ENCODE results near the gene OTOF. TPM values are rescaled to one million over a fixed set of nuclear protein-coding genes. Genes with fewer than 3 reads are reported as not detected.

The OTOF gene
- polyA plus RNA-seq, 3 donors: 0.51 TPM; not detected in 2

DNA sequence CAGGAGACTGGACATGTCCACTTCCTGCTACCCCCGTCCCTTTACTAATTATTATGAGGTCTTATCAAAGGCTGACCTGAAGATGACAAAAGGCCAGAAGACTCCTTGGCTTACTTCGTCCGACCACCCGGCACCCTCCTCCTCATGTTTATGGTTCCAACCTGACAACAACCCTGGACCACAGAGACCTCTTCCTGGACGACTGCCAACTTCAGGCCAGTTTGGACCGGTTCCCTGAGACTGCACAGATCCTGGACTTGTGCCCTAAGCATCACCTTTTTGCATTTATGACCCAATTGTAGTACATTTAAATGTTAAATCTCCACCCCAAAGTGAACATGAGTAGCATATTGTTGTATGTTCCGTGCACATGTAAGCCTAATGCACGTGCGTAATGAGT lies 70.4 kb downstream of the OTOF start:
- Mint-ChIP-seq H3K9me3 (no peaks in the 10 kb centered on the region), H3K36me3 (no peaks in the 10 kb centered on the region), H3K4me3 (no peak overlapping the region), H3K27me3 (ENCODE audit: low read depth in 3 of 3) (peaks cover 5 to 9% (median 5%) of the 10 kb centered on the region in 3 donors), H3K27ac (no peak overlapping the region), H3K4me1 (peaks cover 17% of the 10 kb centered on the region)
- no peaks in the 10 kb centered on the region for H3K36me3 ChIP-seq (replicated peaks in 1 of 2; ENCODE audit: control insufficient read depth in 1 of 2, insufficient read depth in 2 of 2, low read length in 2 of 2)
- no peaks in the 10 kb centered on the region for H3K9me3 ChIP-seq (replicated peaks in 1 of 2; ENCODE audit: control insufficient read depth in 1 of 2, insufficient read depth in 1 of 2, low read length in 2 of 2)
- intact Hi-C loops (cut with micrococcal nuclease): no loop called here
- no peaks in the 10 kb centered on the region for H4K20me1 ChIP-seq (ENCODE audit: insufficient read depth, low read length)
- H3K27ac ChIP-seq (ENCODE audit: low read depth in 1 of 2, low read length in 2 of 2): no peak overlapping the region
- H3K27me3 ChIP-seq (ENCODE audit: control insufficient read depth in 2 of 2, insufficient read depth in 2 of 2, low read length in 2 of 2): no peaks in the 10 kb centered on the region
- no peak overlapping the region for H2AFZ ChIP-seq (ENCODE audit: insufficient read depth, low read depth, low read length, poor library complexity, severe bottlenecking)
- TF ChIP-seq, protein P1, sequence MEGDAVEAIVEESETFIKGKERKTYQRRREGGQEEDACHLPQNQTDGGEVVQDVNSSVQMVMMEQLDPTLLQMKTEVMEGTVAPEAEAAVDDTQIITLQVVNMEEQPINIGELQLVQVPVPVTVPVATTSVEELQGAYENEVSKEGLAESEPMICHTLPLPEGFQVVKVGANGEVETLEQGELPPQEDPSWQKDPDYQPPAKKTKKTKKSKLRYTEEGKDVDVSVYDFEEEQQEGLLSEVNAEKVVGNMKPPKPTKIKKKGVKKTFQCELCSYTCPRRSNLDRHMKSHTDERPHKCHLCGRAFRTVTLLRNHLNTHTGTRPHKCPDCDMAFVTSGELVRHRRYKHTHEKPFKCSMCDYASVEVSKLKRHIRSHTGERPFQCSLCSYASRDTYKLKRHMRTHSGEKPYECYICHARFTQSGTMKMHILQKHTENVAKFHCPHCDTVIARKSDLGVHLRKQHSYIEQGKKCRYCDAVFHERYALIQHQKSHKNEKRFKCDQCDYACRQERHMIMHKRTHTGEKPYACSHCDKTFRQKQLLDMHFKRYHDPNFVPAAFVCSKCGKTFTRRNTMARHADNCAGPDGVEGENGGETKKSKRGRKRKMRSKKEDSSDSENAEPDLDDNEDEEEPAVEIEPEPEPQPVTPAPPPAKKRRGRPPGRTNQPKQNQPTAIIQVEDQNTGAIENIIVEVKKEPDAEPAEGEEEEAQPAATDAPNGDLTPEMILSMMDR (IDR thresholded peaks at IDR 0.05): no peak
- no peaks in the 10 kb centered on the region for H3K79me2 ChIP-seq (ENCODE audit: insufficient read depth, low read length)
- H3K4me1 ChIP-seq (ENCODE audit: control insufficient read depth in 1 of 2, insufficient read depth in 2 of 2, low read length in 2 of 2): peaks cover 9 to 13% of the 10 kb centered on the region in 2 donors
- no peak for DNase-seq
- H3K9ac ChIP-seq (ENCODE audit: insufficient read depth, low read length, poor library complexity, severe bottlenecking): no peak overlapping the region
- no peak overlapping the region for H3K4me2 ChIP-seq (replicated peaks; ENCODE audit: extremely low read depth, low read length, poor library complexity, severe bottlenecking)
- H3K4me3 ChIP-seq (replicated peaks in 1 of 3; ENCODE audit: low read depth in 2 of 3, low read length in 3 of 3): no peak overlapping the region
- WGBS (ENCODE audit: insufficient coverage): 96% methylated on average over 6 of the region's 9 CpGs

Other genes starting within 250 kb of the OTOF start
- 100 to 1,000 TPM in 2 of 3 donors, 10 to 100 TPM in 1; 60.2 to 187 (median 155) TPM for gene HADHA, start 233.5 kb downstream of the OTOF start, polyA plus RNA-seq
- 100 to 1,000 TPM in 2 of 3 donors, 10 to 100 TPM in 1; 94.3 to 200 (median 186) TPM for gene HADHB, start 233.2 kb downstream of the OTOF start, polyA plus RNA-seq
- gene SELENOI, start 132.0 kb downstream of the OTOF start, polyA plus RNA-seq: 1 to 10 TPM; 2.3 to 3.2 (median 2.5) TPM
- gene ADGRF3, start 131.3 kb downstream of the OTOF start, polyA plus RNA-seq: under 1 TPM in 1 of 3 donors, not detected in 2; 0.33 TPM
- gene DRC1, start 76.2 kb downstream of the OTOF start, polyA plus RNA-seq: not detected
- not detected for gene CIB4, start 163.2 kb upstream of the OTOF start, polyA plus RNA-seq
- not detected for gene KCNK3, start 214.6 kb upstream of the OTOF start, polyA plus RNA-seq

Measured in CD14-positive monocyte (primary cell).